KMS-11 (cell line): ENCODE measurements around the gene WDFY2.

Source experiments
- H2AFZ ChIP-seq: fragments of 200-600 bp; sonication (generic); 2 replicates; pipeline ENCODE4 v1.6.1; 2016; ENCODE audit warnings: antibody characterized with exemption, mixed run types, low read depth
- H3K27ac ChIP-seq: fragments of 200-600 bp; sonication (generic); 2 replicates; pipeline ENCODE4 v1.6.1; 2016; ENCODE audit warnings: mild to moderate bottlenecking, mixed run types
- H3K27me3 ChIP-seq: fragments of 200-600 bp; sonication (generic); 2 replicates; pipeline ENCODE4 v1.6.1; 2017; ENCODE audit warnings: mild to moderate bottlenecking, low read depth, mixed run types, moderate library complexity; ENCODE audit not compliant: insufficient read depth
- H3K36me3 ChIP-seq: fragments of 200-600 bp; sonication (generic); 2 replicates; pipeline ENCODE4 v1.6.1; 2017; ENCODE audit warnings: mild to moderate bottlenecking, mixed run types; ENCODE audit not compliant: insufficient read depth
- H3K4me1 ChIP-seq: fragments of 200-600 bp; sonication (generic); 2 replicates; pipeline ENCODE4 v1.6.1; 2016; ENCODE audit warnings: mild to moderate bottlenecking, low read depth, mixed run types; ENCODE audit not compliant: poor library complexity, severe bottlenecking
- H3K4me2 ChIP-seq: fragments of 200-600 bp; sonication (generic); 2 replicates; pipeline ENCODE4 v1.7.0; 2016; ENCODE audit warnings: mild to moderate bottlenecking, mixed run types
- H3K4me3 ChIP-seq: fragments of 200-600 bp; sonication (generic); IDR thresholded peaks from 2 replicates; pipeline ENCODE4 v1.6.1; 2017; ENCODE audit warnings: low read depth, low read length, mixed read lengths; ENCODE audit not compliant: insufficient read depth
- H3K79me2 ChIP-seq: fragments of 200-600 bp; sonication (generic); 2 replicates; pipeline ENCODE4 v1.6.1; 2016; ENCODE audit warnings: low read depth, mixed run types; ENCODE audit not compliant: insufficient read depth
- H3K9ac ChIP-seq: fragments of 200-600 bp; sonication (generic); 2 replicates; pipeline ENCODE4 v1.6.1; 2016; ENCODE audit warnings: mild to moderate bottlenecking, mixed run types
- H4K20me1 ChIP-seq: fragments of 200-600 bp; sonication (generic); 2 replicates; pipeline ENCODE4 v1.6.1; 2016; ENCODE audit warnings: mild to moderate bottlenecking, mixed run types; ENCODE audit not compliant: insufficient read depth
- CTCF ChIP-seq: fragments of 200-600 bp; sonication (generic); conservative IDR thresholded peaks from 2 replicates; pipeline ENCODE4 v1.6.1; 2017; ENCODE audit warnings: low read depth, mild to moderate bottlenecking, antibody characterized with exemption, low read length, moderate library complexity, mixed read lengths

Gene WDFY2

GRCh38 chr13:51739027-51739764 lies 154.9 kb downstream of the WDFY2 start:
- H2AFZ ChIP-seq = no peak overlapping the region
- H3K27me3 ChIP-seq = no peaks in the 10 kb centered on the region
- no peak for TF ChIP-seq CTCF
- H3K4me2 ChIP-seq = no peak overlapping the region
- peaks cover under 1% of the 10 kb centered on the region for H3K4me1 ChIP-seq
- no peak overlapping the region for H3K9ac ChIP-seq
- no peak overlapping the region for H3K27ac ChIP-seq
- H3K79me2 ChIP-seq = no peaks in the 10 kb centered on the region
- no peaks in the 10 kb centered on the region for H4K20me1 ChIP-seq
- no peaks in the 10 kb centered on the region for H3K36me3 ChIP-seq
- no peak overlapping the region for H3K4me3 ChIP-seq

- Histone ChIP-seq H3K4me1 (no peaks in the 10 kb centered on the region), H2AFZ (no peak overlapping the region), H3K4me2 (no peak overlapping the region), H4K20me1 (no peaks in the 10 kb centered on the region), H3K27me3 (no peaks in the 10 kb centered on the region), H3K4me3 (no peak overlapping the region), H3K27ac (no peak overlapping the region), H3K9ac (no peak overlapping the region), H3K36me3 (no peaks in the 10 kb centered on the region), H3K79me2 (no peaks in the 10 kb centered on the region)
- TF ChIP-seq CTCF = no peak
These were observed 156.4 kb downstream of the WDFY2 start for GRCh38 chr13:51740698-51741097.

GRCh38 chr13:51742031-51742430 lies 157.8 kb downstream of the WDFY2 start:
- Histone ChIP-seq H3K9ac (no peak overlapping the region), H3K27ac (no peak overlapping the region), H3K79me2 (no peaks in the 10 kb centered on the region), H3K4me2 (no peak overlapping the region), H3K4me1 (no peaks in the 10 kb centered on the region), H4K20me1 (no peaks in the 10 kb centered on the region), H3K4me3 (no peak overlapping the region), H2AFZ (no peak overlapping the region), H3K36me3 (no peaks in the 10 kb centered on the region), H3K27me3 (no peaks in the 10 kb centered on the region)
- no peak for TF ChIP-seq CTCF

GRCh38 chr13:51742611-51743010 lies 158.3 kb downstream of the WDFY2 start:
- no peaks in the 10 kb centered on the region for H3K36me3 ChIP-seq
- H3K4me3 ChIP-seq = no peak overlapping the region
- H2AFZ ChIP-seq = no peak overlapping the region

More at GRCh38 chr13:51742611-51743010, 158.3 kb downstream of the WDFY2 start:
- Histone ChIP-seq H3K4me1 (no peaks in the 10 kb centered on the region), H3K79me2 (no peaks in the 10 kb centered on the region), H3K27me3 (no peaks in the 10 kb centered on the region), H3K4me2 (no peak overlapping the region), H3K27ac (no peak overlapping the region), H3K9ac (no peak overlapping the region), H4K20me1 (no peaks in the 10 kb centered on the region)
- TF ChIP-seq CTCF = no peak
